Mesodermal cell (in vitro differentiated cells): ENCODE data around the gene RADIL.

Source experiments
- H3K27ac ChIP-seq: 2 replicates; pipeline ENCODE4 v1.7.0; 2013; ENCODE audit warnings: mild to moderate bottlenecking, low read depth, low read length, moderate library complexity; ENCODE audit not compliant: severe bottlenecking
- H3K36me3 ChIP-seq: 2 replicates; pipeline ENCODE4 v1.7.1; 2013; ENCODE audit warnings: mild to moderate bottlenecking, low read length, moderate library complexity; ENCODE audit not compliant: control insufficient read depth, insufficient read depth
- H3K4me1 ChIP-seq: one replicate; pipeline ENCODE4 v1.7.1; 2013; ENCODE audit warnings: mild to moderate bottlenecking, low read length; ENCODE audit not compliant: insufficient read depth, control insufficient read depth, poor library complexity, severe bottlenecking
- H3K4me3 ChIP-seq: 2 replicates; pipeline ENCODE4 v1.7.0; 2013; ENCODE audit warnings: low read length, control low read depth, mild to moderate bottlenecking; ENCODE audit not compliant: insufficient read depth, poor library complexity, severe bottlenecking; ENCODE audit errors: extremely low read depth
- H3K9me3 ChIP-seq: 2 replicates; pipeline ENCODE4 v1.7.1; 2013; ENCODE audit warnings: mild to moderate bottlenecking, low read length, moderate library complexity; ENCODE audit not compliant: control insufficient read depth
- WGBS, 2 experiments: methylation state at CpG; one replicate each; pipeline ENCODE4 v1.1.5; 2013; ENCODE audit warnings: missing lambda C conversion rate in 2 of 2; ENCODE audit not compliant: insufficient coverage in 2 of 2; 5-methylcytosine and 5-hydroxymethylcytosine counted together

Gene RADIL

DNA sequence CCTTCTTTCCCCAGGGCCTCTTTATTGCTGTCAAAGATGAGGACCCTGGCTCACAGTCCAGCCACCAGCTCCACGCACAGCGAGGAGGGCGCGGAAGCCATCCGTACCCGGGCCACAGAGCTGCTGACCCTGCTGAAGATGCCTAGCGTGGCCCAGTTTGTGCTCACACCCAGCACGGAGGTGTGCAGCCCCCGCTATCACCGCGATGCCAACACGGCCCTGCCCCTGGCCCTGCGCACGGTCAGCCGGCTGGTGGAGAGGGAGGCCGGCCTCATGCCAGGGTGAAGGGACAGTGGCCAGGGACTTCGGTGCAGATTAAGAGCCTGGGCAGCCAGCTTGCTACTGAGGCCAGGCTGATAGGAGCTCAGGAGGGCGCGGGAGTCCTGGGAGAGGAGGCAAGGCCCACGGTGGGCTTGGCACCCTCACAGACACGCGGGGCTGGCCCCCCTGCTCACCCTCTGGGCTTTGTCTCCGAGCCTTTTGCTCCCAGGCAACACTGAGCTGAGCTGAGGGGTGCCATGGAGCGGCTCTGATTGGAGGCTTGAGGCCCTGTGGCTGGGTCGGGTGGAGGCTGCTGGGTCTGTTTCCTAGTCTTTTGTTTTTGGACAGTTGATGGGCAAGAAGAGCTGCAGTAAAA, 92.3 kb downstream of the RADIL start:
- Histone ChIP-seq H3K4me1 (no peaks in the 10 kb centered on the region), H3K9me3 (peaks cover 3% of the 10 kb centered on the region), H3K27ac (no peak overlapping the region), H3K36me3 (peaks cover 73% of the 10 kb centered on the region), H3K4me3 (no peak overlapping the region)
- 96 to 99% methylated on average over 23 to 25 of the region's 25 CpGs for WGBS, 2 experiments

DNA sequence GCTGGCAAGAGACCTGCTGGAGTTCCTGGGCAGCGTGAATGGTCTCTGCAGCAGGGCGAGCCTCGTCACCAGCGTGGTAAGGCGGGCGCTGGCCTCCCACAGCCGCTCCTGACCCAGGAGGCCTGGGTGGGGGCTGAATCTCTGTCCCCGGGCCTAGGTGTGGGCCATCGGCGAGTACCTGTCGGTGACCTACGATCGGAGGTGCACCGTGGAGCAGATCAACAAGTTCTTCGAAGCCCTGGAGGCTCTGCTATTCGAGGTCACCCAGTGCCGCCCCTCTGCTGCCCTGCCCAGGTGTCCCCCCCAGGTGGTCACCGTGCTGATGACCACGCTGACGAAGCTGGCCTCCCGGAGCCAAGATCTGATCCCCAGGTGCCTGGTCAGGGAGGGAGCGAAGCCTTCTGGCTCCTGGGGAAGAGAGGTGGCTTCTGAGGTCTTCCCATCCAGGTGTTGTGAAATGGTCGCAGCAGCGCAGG, 93.0 kb downstream of the RADIL start:
- peaks cover 77% of the 10 kb centered on the region for H3K36me3 ChIP-seq
- no peaks in the 10 kb centered on the region for H3K4me1 ChIP-seq
- H3K27ac ChIP-seq: no peak overlapping the region
- H3K4me3 ChIP-seq: no peak overlapping the region
- 97 to 98% methylated on average over 21 to 24 of the region's 24 CpGs for WGBS, 2 experiments
- H3K9me3 ChIP-seq: peaks cover 3% of the 10 kb centered on the region

DNA sequence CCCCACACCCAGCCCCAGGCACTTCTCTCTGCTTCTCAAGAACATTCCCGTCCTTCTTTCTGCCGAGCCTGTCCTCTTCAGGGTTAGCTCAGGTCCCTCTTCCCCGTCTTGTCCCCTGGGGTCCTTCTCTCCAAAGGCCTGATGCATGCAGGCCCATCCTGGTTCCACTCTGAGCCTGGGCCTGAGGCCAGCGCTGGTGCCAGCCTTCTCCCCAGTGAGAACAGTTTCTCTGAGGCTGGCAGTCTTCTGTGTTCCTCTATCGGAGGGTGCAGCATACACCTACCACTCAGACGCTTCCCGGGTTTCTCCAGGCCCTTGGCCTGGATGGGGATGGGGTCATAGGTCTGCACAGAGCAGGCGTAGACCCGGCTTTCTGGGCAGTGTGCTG, 93.4 kb downstream of the RADIL start:
- no peak overlapping the region for H3K4me3 ChIP-seq
- H3K9me3 ChIP-seq: peaks cover 3% of the 10 kb centered on the region
- H3K36me3 ChIP-seq: peaks cover 79% of the 10 kb centered on the region
- 94 to 98% methylated on average over 8 of the region's 9 CpGs for WGBS, 2 experiments
- no peak overlapping the region for H3K27ac ChIP-seq
- H3K4me1 ChIP-seq: no peaks in the 10 kb centered on the region

DNA sequence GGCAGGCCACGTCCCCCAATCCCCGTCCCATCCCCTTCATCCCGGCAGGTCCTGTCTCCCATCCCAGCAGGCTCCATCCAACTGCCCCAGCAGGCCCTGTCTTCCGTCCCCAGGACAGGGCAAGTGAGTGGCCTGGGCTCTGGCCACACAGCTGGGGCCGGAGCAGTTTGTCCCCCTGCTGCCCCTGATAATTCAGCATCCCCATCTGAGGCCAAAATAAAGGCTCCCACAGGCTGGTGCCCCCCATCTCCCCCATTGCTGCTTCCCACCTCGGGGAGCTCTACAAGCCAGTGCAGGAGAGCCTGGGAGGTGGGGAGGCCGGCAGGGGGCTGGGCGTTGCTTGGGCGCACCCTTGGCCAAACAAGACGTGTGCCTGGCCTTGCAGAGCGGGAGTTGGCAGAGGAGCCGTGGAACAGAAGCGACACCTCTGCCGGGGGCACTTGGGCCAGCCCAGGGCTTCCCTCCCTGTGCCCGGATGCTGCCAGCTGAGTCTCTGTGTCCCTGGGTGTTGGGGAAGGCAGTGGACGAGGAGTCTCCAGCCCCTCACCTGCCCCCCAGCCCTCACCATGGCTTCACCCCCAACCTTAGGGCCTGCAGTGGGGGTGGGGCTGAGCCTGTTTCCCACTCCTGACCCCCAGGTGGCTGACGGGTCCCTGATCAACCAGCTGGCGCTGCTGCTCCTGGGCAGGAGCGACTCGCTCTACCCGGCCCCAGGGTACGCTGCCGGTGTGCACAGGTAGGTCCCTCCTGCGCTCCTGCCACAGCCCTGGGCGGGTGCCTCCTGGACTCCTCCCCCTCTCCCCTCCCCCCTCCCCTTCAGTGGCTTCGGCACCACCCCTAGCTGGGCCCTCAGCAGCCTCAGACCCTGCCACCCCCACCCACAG, 94.1 kb downstream of the RADIL start:
- WGBS, 2 experiments: 90 to 99% methylated on average over 15 to 23 of the region's 26 CpGs
- peaks cover 3% of the 10 kb centered on the region for H3K9me3 ChIP-seq
- H3K4me1 ChIP-seq: no peaks in the 10 kb centered on the region
- peaks cover 79% of the 10 kb centered on the region for H3K36me3 ChIP-seq
- H3K27ac ChIP-seq: no peak overlapping the region
- H3K4me3 ChIP-seq: no peak overlapping the region

DNA sequence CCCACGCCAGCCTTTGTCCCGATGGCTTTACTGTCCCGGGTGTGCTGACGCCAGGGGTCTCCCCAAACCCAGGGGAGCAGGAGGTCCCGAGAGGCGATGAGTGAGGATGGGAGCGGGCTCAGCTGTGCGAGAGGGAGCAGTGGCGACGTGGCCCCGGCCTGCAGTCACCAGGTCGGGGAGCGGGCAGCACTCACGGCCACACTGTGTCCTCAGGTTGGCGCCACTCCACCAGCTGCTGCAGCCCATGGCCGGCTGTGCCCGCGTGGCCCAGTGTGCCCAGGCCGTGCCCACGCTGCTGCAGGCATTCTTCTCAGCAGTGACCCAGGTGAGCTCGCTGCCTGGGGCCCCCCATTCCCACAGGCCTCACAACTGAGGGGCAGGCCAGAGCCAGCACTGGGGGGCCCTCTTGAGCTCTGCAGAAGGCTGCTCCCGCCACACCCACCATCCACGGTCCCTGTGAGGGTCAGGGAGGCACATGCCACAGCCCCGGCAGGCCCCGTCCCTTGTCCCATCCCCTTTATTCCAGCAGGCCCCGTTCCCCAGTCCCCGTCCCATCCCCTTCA, 94.8 kb downstream of the RADIL start:
- Histone ChIP-seq H3K4me1 (no peaks in the 10 kb centered on the region), H3K9me3 (peaks cover 3% of the 10 kb centered on the region), H3K27ac (no peak overlapping the region), H3K4me3 (no peak overlapping the region), H3K36me3 (peaks cover 78% of the 10 kb centered on the region)
- WGBS, 2 experiments: 97 to 98% methylated on average over 20 to 26 of the region's 27 CpGs

DNA sequence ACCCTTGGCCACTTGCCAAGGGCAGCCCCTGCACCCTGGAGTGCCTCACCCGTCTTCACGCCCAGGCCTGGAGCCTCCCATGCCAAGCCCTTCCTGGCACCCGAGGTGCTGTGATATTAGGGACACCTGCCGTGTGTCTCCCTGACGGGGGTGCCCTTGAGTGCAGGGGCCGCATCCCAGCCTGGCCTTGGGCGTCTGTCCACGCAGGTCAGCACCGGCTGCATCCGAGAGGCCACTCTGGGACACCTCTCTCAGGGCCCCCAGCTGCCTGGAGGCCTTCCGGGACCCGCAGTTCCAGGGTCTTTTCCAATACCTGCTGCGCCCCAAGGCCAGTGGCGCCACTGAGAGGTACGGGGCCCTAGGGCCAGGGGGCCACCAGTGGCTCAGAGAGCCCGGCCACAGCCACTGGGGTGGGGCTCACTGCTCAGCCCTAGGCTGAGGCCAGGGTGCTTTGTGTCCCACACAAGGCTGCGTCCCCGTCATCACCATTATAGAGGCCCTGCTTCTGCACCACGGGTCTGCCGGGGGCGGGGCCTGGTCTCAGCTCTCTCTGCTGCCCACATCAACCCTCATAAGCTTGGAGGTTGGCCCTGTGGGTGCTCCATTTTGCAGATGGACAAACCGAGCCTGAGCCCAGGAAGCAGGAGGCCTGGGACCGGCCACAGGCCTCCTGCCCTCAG, 95.4 kb downstream of the RADIL start:
- H3K27ac ChIP-seq: no peak overlapping the region
- 94 to 96% methylated on average over 20 to 23 of the region's 23 CpGs for WGBS, 2 experiments
- H3K9me3 ChIP-seq: peaks cover 3% of the 10 kb centered on the region
- no peaks in the 10 kb centered on the region for H3K4me1 ChIP-seq
- no peak overlapping the region for H3K4me3 ChIP-seq
- H3K36me3 ChIP-seq: peaks cover 80% of the 10 kb centered on the region

DNA sequence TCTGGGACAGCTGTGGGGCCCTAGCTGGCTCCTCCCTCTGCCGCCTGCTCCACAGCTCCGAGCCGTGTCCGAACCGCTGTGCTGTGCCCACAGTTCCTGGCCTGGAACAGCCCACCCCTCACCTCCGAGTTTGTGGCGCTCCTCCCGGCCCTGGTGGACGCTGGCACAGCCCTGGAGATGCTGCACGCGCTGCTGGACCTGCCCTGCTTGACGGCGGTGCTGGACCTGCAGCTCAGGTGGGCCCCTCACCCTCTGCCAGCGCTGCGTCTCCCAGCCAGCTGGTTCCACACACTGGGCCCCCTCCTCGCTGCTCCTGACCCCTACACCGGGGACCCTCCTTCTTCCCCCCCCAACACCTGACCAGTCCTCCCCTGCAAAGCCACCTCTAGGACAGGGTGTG, 96.0 kb downstream of the RADIL start:
- Histone ChIP-seq H3K9me3 (peaks cover 3% of the 10 kb centered on the region), H3K27ac (no peak overlapping the region), H3K36me3 (peaks cover 80% of the 10 kb centered on the region), H3K4me3 (no peak overlapping the region), H3K4me1 (no peaks in the 10 kb centered on the region)
- 92 to 93% methylated on average over 14 to 16 of the region's 17 CpGs for WGBS, 2 experiments

DNA sequence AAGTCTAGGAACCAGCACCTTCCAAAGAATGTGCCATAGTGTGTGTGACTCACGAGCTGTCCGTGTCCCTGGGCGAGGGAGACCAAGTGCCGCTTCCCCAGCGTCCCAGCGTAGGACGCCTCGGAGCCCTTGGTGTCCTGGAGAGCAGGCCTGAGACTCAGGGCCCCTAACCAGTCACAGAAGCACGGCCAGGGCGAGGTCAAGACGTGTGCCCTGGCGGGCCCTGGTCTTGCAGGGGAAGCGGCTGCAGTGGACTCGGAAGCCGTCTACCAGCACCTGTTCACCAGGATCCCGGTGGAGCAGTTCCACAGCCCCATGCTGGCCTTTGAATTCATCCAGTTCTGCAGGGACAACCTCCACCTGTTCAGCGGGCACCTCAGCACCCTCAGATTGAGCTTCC, 97.5 kb downstream of the RADIL start:
- peaks cover 79% of the 10 kb centered on the region for H3K36me3 ChIP-seq
- WGBS, 2 experiments: 91 to 98% methylated on average over 17 of the region's 17 CpGs
- H3K9me3 ChIP-seq: no peaks in the 10 kb centered on the region
- H3K4me1 ChIP-seq: no peaks in the 10 kb centered on the region
- H3K4me3 ChIP-seq: no peak overlapping the region
- no peak overlapping the region for H3K27ac ChIP-seq

DNA sequence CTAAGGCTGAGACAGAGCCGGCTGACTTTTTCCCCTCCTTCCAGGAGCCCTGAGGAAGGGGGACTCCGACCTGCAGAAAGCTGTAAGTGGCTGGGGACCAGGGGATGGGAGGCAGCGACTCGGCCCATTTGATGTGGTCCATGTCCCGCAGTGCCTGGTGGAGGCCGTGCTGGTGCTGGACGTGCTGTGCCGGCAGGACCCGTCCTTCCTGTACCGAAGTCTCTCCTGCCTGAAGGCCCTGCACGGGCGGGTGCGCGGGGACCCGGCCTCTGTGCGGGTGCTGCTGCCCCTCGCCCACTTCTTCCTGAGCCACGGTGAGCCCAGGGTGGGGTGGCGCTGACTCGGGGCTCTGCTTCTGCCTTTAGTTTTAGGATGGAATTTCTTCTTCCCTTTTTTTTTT, 98.1 kb downstream of the RADIL start:
- Histone ChIP-seq H3K4me1 (no peaks in the 10 kb centered on the region), H3K4me3 (no peak overlapping the region), H3K36me3 (peaks cover 80% of the 10 kb centered on the region), H3K9me3 (no peaks in the 10 kb centered on the region), H3K27ac (no peak overlapping the region)
- 93 to 99% methylated on average over 14 to 19 of the region's 20 CpGs for WGBS, 2 experiments

DNA sequence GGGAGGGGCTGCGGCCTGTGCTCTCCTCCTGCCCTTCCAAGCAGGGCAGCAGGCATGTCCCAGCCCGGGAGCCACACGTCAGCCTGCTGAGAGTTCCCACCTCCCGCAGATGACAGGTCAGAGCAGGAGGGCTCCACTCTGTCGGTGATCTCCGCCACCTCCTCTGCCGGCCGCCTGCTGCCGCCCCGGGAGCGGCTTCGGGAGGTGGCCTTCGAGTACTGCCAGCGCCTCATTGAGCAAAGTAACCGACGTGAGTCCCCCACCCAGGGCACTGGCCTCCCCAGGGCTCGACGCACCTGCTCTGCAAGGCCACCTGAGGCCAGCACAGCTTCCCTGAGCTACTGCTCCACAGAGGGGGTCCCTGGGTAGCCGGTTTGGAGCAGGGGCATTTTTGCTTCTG, 98.7 kb downstream of the RADIL start:
- Histone ChIP-seq H3K9me3 (no peaks in the 10 kb centered on the region), H3K36me3 (peaks cover 80% of the 10 kb centered on the region), H3K27ac (no peak overlapping the region), H3K4me3 (no peak overlapping the region), H3K4me1 (no peaks in the 10 kb centered on the region)
- WGBS, 2 experiments: 94 to 95% methylated on average over 18 to 19 of the region's 19 CpGs
